Measurements from ENCODE around the gene IQUB. TPM values are rescaled to one million over a fixed set of nuclear protein-coding genes. Genes with fewer than 3 reads are reported as not detected.
A peak's percentile ranks its signal among the peaks of the same experiment; 100 is the strongest.
"Not testable (repeated sequence)": the region's sequence is repeated elsewhere in the genome, so short reads cannot be mapped to it uniquely, and the experiment has no call there.

Gene IQUB
- total RNA-seq, 1 experiment from 2014 or later: 0.07 TPM

DNA sequence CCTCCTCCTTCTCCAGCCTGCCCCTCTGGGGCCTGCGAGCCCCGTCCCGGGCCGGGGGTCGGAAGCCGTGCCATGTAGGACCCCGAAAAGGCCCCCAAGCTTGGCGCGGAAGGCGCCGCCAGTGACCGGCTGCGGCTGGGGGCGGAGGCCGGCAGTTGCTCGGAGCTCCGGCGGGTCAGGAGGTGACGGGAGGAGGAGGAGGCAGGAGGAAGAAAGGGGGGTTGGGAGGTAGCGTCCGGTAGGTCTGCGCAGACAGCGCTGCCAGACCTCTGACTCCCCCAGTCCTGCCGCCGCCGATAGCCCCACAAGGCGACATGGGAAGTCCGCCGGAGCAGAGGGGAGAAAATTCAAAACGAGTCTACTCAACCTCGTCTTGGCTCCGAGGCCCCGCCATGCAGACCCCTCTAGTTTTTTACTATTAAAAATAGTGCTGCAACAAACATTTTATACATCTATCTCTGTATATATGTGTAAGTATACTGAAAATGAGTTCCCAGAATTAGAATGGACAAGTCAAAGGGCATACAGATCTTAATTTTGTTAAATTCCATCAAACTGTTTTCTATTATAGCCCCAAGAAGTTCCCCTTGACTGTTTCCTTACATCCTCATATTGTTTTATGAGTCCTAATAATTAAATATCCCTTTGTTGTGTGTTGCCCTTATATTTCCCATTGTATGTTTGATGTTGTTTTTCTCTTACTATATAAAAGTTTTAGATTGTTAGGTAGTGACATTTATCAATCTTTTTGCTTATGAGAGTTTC is 1.4 kb downstream of the IQUB start:
- not testable (repeated sequence) for DNase-seq; H3K36me3 ChIP-seq (replicated peaks; ENCODE audit: control insufficient read depth, insufficient read depth, low read length)
- Histone ChIP-seq H3K27me3 (ENCODE audit: control insufficient read depth, insufficient read depth, low read length) (peaks cover 11% of the 10 kb centered on the region), H3K4me3 (ENCODE audit: insufficient read depth, low read depth, low read length) (peak overlapping the region; percentile 26)

DNA sequence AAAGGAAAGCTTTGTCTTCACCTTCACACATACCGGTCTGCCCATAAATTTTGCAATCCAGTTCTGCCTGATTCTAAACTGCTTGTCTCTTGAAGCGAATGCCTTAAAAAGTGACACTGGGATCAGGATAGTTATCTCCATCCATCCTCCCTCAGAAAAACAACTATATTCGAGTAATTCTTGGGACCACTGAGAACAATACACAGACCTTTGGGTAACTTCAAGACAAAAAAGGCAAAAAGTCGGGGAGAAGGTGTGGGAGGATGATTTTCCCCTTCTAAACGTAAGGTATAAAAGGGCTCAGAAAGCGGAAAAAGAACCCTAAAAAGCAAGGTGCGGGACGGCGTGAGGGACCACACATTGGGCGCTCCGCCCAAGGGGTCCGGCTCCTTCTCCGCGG is 2.1 kb downstream of the IQUB start:
- DNase-seq; H3K36me3 ChIP-seq (replicated peaks; ENCODE audit: control insufficient read depth, insufficient read depth, low read length): not testable (repeated sequence)
- Histone ChIP-seq H3K27me3 (ENCODE audit: control insufficient read depth, insufficient read depth, low read length) (peaks cover 11% of the 10 kb centered on the region), H3K4me3 (ENCODE audit: insufficient read depth, low read depth, low read length) (peak overlapping the region; percentile 26)

DNA sequence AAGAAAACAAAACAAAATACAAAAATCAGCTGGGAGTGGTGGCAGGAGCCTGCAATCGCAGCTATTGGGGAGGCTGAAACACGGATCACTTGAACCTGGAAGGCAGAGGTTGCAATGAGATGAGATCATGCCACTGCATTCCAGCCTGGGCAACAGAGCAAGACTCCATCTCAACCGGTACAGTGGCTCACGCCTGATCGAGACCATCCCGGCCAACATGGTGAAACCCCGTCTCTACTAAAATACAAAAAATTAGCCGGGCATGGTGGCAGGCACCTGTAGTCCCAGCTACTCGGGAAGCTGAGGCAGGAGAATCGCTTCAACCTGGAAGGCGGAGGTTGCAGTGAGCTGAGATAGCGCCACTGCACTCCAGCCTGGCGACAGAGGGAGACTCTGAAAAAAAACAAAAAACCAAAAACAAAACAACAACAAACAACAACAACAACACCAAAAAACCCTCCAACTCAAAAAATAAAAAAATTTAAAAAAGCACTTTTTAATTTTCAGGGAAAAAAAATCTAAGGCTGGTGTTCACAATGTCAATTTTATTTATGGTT is 4.3 kb downstream of the IQUB start:
- peaks cover 11% of the 10 kb centered on the region for H3K27me3 ChIP-seq (ENCODE audit: control insufficient read depth, insufficient read depth, low read length)
- H3K4me3 ChIP-seq (ENCODE audit: insufficient read depth, low read depth, low read length); H3K36me3 ChIP-seq (replicated peaks; ENCODE audit: control insufficient read depth, insufficient read depth, low read length); DNase-seq: not testable (repeated sequence)

DNA sequence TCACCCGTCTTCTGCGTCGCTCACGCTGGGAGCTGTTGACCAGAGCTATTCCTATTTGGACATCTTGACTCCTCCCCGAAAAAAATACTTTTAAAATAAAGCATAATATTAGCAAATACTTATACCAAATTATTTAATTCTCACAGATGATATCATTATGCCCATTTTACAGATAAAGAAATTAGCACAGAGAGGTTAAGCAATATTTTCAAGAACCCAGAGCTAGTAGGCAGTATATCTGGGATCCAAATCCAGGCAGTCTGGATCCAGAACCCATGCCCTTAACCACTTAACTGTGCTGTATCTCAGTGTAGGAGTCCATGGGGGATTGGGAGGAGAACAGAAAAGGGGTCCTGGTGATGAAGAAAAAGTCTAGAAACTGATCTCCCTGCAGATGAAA is 6.1 kb downstream of the IQUB start:
- Histone ChIP-seq H3K4me3 (ENCODE audit: insufficient read depth, low read depth, low read length) (peak overlapping the region; percentile 32), H3K27me3 (ENCODE audit: control insufficient read depth, insufficient read depth, low read length) (peaks cover 2% of the 10 kb centered on the region; the same call in 1 of the 2 replicates), H3K36me3 (replicated peaks; ENCODE audit: control insufficient read depth, insufficient read depth, low read length) (no peaks in the 10 kb centered on the region)
- peak; percentile 33 for DNase-seq

DNA sequence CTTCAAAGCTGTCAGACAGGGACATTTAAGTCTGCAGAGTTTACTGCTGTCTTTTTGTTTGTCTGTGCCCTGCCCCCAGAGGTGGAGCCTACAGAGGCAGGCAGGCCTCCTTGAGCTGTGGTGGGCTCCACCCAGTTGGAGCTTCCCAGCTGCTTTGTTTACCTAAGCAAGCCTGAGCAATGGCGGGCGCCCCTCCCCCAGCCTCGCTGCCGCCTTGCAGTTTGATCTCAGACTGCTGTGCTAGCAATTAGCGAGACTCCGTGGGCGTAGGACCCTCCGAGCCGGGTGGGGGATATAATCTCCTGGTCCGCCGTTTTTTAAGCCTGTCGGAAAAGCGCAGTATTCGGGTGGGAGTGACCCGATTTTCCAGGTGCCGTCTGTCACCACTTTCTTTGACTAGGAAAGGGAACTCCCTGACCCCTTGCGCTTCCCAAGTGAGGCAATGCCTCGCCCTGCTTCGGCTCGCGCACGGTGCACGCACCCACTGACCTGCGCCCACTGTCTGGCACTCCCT is 6.6 kb downstream of the IQUB start:
- not testable (repeated sequence) for H3K27me3 ChIP-seq (ENCODE audit: control insufficient read depth, insufficient read depth, low read length); DNase-seq; H3K36me3 ChIP-seq (replicated peaks; ENCODE audit: control insufficient read depth, insufficient read depth, low read length)
- peak overlapping the region; percentile 32 for H3K4me3 ChIP-seq (ENCODE audit: insufficient read depth, low read depth, low read length)

DNA sequence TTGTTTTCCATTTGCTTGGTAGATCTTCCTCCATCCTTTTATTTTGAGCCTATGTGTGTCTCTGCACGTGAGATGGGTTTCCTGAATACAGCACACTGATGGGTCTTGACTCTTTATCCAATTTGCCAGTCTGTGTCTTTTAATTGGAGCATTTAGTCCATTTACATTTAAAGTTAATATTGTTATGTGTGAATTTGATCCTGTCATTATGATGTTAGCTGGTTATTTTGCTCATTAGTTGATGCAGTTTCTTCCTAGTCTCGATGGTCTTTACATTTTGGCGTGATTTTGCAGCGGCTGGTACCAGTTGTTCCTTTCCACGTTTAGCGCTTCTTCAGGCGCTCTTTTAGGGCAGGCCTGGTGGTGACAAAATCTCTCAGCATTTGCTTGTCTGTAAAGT is 7.9 kb downstream of the IQUB start:
- not testable (repeated sequence) for H3K27me3 ChIP-seq (ENCODE audit: control insufficient read depth, insufficient read depth, low read length)

DNA sequence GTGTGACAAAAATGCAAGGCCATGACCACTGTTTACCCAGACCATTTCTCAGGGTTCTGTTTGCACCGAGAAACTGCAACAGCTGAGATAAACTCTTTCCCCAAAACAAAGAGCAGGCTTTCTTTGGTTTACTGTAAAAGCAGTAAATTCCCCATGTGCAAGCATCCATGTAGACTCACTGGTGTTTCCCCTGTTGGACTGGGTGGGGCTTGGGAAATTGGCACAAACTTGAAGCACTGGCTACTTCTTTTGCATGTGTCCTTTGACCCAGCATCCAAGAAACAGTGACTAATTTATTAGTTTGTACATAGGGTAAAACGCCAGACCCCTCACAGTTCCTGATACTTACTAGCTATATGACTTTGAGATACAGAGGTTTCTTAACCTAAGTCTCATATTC is 12.3 kb downstream of the IQUB start:
- no peak overlapping the region for H3K4me3 ChIP-seq (ENCODE audit: insufficient read depth, low read depth, low read length)
- no peaks in the 10 kb centered on the region for H3K27me3 ChIP-seq (ENCODE audit: control insufficient read depth, insufficient read depth, low read length)
- no peak for DNase-seq
- no peaks in the 10 kb centered on the region for H3K36me3 ChIP-seq (replicated peaks; ENCODE audit: control insufficient read depth, insufficient read depth, low read length)

More for the DNA sequence above, 7.9 kb downstream of the IQUB start:
- H3K36me3 ChIP-seq (replicated peaks; ENCODE audit: control insufficient read depth, insufficient read depth, low read length); DNase-seq; H3K4me3 ChIP-seq (ENCODE audit: insufficient read depth, low read depth, low read length): not testable (repeated sequence)

DNA sequence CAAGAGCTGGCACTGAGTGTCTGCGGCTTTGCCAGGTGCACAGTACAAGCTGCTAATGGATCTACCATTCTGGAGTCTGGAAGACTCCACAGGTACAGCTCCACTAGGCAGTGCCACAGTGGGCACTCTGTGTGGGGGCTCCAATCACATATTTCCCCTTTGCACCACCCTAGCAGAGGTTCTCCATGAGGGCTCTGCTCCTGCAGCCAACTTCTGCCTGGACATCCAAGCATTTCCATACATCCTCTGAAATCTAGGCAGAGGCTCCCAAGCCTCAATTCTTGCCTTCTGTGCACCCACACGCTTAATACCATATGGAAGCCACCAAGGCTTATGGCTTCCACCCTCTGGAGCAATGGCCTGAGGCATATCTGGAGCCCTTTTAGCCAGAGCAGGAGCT is 29.2 kb downstream of the IQUB start:
- H3K4me3 ChIP-seq (ENCODE audit: insufficient read depth, low read depth, low read length): no peak overlapping the region
- no peaks in the 10 kb centered on the region for H3K27me3 ChIP-seq (ENCODE audit: control insufficient read depth, insufficient read depth, low read length)
- H3K36me3 ChIP-seq (replicated peaks; ENCODE audit: control insufficient read depth, insufficient read depth, low read length): no peaks in the 10 kb centered on the region
- DNase-seq: no peak

DNA sequence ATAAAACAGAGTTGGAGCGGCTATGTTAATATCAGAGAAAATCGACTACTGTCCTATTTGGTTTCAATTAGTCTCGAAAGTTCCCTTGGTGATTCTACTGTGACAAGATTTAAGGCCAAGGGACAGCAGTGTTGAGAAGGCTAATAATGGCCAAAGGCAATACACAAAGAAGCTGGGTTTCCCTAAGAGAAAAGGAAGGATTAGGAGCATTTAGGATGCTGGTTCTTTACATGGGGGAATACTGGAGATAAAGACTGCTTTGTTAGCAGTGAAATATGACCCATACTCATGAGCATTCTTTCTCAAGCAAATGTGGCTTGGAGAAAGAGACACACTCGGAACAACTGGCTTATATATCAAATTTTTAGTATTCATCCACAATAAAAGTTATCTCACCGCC is 32.2 kb downstream of the IQUB start:
- H3K27me3 ChIP-seq (ENCODE audit: control insufficient read depth, insufficient read depth, low read length): no peaks in the 10 kb centered on the region
- H3K4me3 ChIP-seq (ENCODE audit: insufficient read depth, low read depth, low read length): no peak overlapping the region
- H3K36me3 ChIP-seq (replicated peaks; ENCODE audit: control insufficient read depth, insufficient read depth, low read length): no peaks in the 10 kb centered on the region
- DNase-seq: peak; percentile 4

DNA sequence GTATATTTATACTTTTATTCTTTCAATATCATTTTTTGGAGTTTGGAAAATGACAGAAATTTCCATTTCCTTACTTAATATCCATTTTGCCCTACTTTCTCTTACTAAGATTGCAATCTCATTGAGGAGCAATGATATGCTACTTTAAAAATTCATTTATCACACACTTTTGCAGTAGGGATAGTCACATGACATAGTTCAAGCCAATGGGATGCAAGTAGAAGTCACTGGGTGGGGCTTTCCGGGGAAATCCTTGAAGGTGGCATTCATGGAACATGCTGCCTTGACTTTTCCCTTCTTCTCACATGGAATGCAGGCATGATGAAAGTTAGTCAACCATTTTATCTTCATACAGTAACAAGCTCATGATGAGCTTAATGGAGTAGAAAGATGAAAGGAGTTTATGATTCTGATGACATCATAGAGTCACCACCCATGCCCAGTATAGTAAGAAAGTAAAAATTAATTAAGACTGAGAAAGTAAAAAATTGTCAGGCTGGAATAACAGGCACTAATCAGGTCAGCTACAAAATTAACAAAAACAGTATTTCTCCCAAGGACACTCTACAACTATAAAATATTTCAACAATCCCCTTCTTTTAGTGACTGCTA is 33.4 kb downstream of the IQUB start:
- Histone ChIP-seq H3K27me3 (ENCODE audit: control insufficient read depth, insufficient read depth, low read length) (no peaks in the 10 kb centered on the region), H3K36me3 (replicated peaks; ENCODE audit: control insufficient read depth, insufficient read depth, low read length) (no peaks in the 10 kb centered on the region), H3K4me3 (ENCODE audit: insufficient read depth, low read depth, low read length) (no peak overlapping the region)
- DNase-seq: no peak

DNA sequence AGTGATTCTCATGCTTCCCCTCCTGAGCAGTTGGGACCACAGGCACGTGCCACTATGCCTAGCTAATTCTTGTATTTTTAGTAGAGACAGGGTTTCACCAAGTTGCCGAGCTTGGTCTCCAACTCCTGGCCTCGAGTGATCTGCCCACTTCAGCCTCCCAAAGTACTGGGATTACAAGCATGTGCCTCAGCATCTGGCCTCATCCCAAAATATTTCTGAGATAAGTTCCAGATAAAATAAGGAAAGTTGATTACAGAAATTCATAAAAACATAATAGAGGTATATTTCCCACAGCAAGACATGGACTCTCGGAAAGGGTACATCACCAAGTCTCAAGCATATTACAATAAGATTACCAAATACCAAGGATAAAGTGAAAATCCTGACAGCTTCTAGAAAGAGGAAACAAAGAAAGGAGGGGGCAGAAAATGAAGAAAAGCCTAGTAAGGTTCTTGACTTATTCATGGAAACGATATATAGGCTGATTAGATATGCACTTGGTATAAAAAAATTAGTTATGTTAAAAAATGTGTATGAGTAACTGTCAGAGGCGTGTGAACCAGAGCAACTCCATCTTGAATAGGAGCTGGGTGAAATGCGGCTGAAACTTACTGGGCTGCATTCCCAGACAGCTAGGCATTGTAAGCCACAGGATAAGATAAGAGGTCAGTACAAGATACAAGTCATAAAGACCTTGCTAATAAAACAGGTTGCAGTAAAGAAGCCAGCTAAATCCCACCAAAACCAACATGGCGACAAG is 35.0 kb downstream of the IQUB start:
- DNase-seq: no peak
- no peaks in the 10 kb centered on the region for H3K27me3 ChIP-seq (ENCODE audit: control insufficient read depth, insufficient read depth, low read length)

DNA sequence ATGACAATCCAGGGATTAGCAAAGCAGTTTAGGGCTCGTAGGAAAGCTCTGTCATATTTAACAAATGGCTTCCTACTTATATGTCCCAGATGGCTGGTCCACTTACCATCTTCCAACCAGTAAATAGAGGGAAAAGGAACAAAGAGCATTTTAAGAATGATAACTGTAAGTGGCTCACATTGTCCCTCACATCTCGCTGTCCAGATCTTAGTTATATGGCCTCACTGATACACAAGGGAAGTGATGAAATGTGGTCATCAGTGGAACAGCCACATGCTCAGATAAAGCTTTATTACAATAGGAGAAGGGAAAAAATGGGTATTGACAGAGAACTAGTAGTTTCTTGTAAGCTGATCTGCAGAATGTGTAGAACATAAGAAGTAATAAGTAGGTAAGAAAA is 35.8 kb downstream of the IQUB start:
- no peaks in the 10 kb centered on the region for H3K36me3 ChIP-seq (replicated peaks; ENCODE audit: control insufficient read depth, insufficient read depth, low read length)
- no peak overlapping the region for H3K4me3 ChIP-seq (ENCODE audit: insufficient read depth, low read depth, low read length)
- no peak for DNase-seq
- H3K27me3 ChIP-seq (ENCODE audit: control insufficient read depth, insufficient read depth, low read length): no peaks in the 10 kb centered on the region

More for the DNA sequence above, 35.0 kb downstream of the IQUB start:
- H3K4me3 ChIP-seq (ENCODE audit: insufficient read depth, low read depth, low read length): no peak overlapping the region
- H3K36me3 ChIP-seq (replicated peaks; ENCODE audit: control insufficient read depth, insufficient read depth, low read length): no peaks in the 10 kb centered on the region

DNA sequence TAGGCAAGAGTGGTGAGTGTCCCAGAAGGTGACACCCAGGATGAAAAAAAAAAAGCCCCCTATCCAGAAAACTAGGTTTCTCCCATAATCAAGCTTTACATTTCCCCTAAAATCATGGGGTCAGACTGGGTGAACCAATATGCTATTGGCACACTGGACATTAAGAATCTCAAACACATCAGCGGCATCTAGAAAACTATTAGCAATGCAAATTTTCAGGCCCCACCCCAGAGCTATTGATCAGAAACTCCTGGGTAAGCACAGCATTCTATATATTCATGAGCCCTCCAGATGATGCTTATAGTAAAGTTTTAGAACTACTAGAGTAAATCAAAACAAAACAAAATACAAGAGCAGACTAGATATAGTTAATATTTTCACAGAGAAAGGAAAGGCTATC is 36.4 kb downstream of the IQUB start:
- DNase-seq: no peak
- no peaks in the 10 kb centered on the region for H3K36me3 ChIP-seq (replicated peaks; ENCODE audit: control insufficient read depth, insufficient read depth, low read length)

DNA sequence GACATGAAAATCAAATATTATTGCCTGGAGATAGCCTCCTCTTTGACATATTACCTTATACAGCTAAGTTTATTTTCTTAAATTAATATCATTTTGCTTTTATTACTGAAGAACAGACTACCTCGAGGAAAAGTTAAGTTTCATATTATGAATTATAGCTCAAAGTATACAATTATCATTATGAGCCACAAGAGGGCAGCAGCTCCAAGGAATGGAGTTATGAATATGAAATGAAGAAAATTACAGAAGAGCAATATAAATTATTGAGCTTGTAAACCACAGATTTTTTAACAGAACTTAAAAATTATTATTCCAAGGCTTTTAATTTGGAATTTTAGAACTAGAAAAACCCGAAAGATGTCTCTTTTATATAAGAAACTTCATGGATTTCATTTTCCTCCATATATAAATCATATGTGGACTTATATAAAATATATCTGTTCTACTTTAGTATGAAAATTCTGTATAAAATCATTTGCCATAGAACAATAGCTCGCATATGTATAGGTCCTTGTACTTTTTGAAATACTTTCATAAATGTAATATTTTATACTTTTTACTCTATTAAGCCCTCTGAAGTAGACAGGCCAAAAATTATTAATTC is 40.1 kb downstream of the IQUB start:
- Histone ChIP-seq H3K4me3 (ENCODE audit: insufficient read depth, low read depth, low read length) (no peak overlapping the region), H3K36me3 (replicated peaks; ENCODE audit: control insufficient read depth, insufficient read depth, low read length) (no peaks in the 10 kb centered on the region), H3K27me3 (ENCODE audit: control insufficient read depth, insufficient read depth, low read length) (no peaks in the 10 kb centered on the region)
- peak; percentile 10 for DNase-seq

More for the DNA sequence above, 36.4 kb downstream of the IQUB start:
- H3K27me3 ChIP-seq (ENCODE audit: control insufficient read depth, insufficient read depth, low read length): no peaks in the 10 kb centered on the region
- no peak overlapping the region for H3K4me3 ChIP-seq (ENCODE audit: insufficient read depth, low read depth, low read length)

Measured in H7 (cell line).